Activated B cell treated with CpG ODN at 0.5 μM for 24 hours (primary cell): ENCODE results near the gene MED6. TPM values are rescaled to one million over a fixed set of nuclear protein-coding genes. Genes with fewer than 3 reads are reported as not detected.

Experiments used
- ATAC-seq: fragments of 200-7000 bp; cut with Tn5 transposase; one replicate; pipeline ENCODE4 v1.10.0; 2021; ENCODE audit warnings: low read depth, mild to moderate bottlenecking, moderate library complexity
- CTCF ChIA-PET: fragments of 350-600 bp; sonication (Branson Sonifier 250); formaldehyde crosslinking; loops from one replicate; lab custom pipeline; 2021; ENCODE audit warnings: antibody characterized with exemption; lab: Charles Lee
- POLR2A ChIA-PET: fragments of 350-600 bp; sonication (Branson Sonifier 250); formaldehyde crosslinking; loops from one replicate; lab custom pipeline; 2021; ENCODE audit warnings: antibody characterized with exemption; lab: Charles Lee
- DNase-seq: peaks from one replicate; pipeline ENCODE4 v3.0.0; 2022
- H3K27ac Mint-ChIP-seq: one replicate; pipeline ENCODE4 v1.8.0; 2020; ENCODE audit warnings: mixed read lengths
- H3K27me3 Mint-ChIP-seq: one replicate; pipeline ENCODE4 v1.8.0; 2021; ENCODE audit warnings: mixed read lengths
- H3K36me3 Mint-ChIP-seq: one replicate; pipeline ENCODE4 v1.8.0; 2021; ENCODE audit warnings: low read depth, mixed read lengths
- H3K4me1 Mint-ChIP-seq: one replicate; pipeline ENCODE4 v1.8.0; 2021; ENCODE audit warnings: mixed read lengths
- H3K4me3 Mint-ChIP-seq: one replicate; pipeline ENCODE4 v1.8.0; 2020; ENCODE audit warnings: mild to moderate bottlenecking, mixed read lengths
- H3K9me3 Mint-ChIP-seq: one replicate; pipeline ENCODE4 v1.8.0; 2020; ENCODE audit warnings: mixed read lengths
- CTCF ChIP-seq: fragments of 200-600 bp; IDR thresholded peaks from one replicate; pipeline ENCODE4 v1.8.0; 2022; ENCODE audit warnings: antibody characterized with exemption, mild to moderate bottlenecking
- intact Hi-C: fragments of 100-400 bp; cut with micrococcal nuclease; formaldehyde crosslinking; loops from one replicate; pipeline ENCODE4 v1.15.1; 2024
- total RNA-seq: library from RNA; stranded (reverse); gene quantifications from 2 replicates; pipeline ENCODE4 v1.2.3, GENCODE V29; 2022

Gene MED6
- total RNA-seq, 1 donor from 2014 or later: 50.5 TPM

- ATAC-seq: no peak
- POLR2A ChIA-PET: no interaction called here
- peaks cover 51% of the 10 kb centered on the region for H3K4me1 Mint-ChIP-seq
- H3K4me3 Mint-ChIP-seq: no peak overlapping the region
- peaks cover 23% of the 10 kb centered on the region for H3K36me3 Mint-ChIP-seq
- no peak for TF ChIP-seq CTCF
- H3K27me3 Mint-ChIP-seq: no peaks in the 10 kb centered on the region
- peaks cover 8% of the 10 kb centered on the region for H3K9me3 Mint-ChIP-seq
- CTCF ChIA-PET: no interaction called here
- DNase-seq: no peak
- H3K27ac Mint-ChIP-seq: peak overlapping the region; percentile 25
- intact Hi-C loops: no loop called here
Observed at GRCh38 chr14:70638416-70638815, 38.0 kb upstream of the MED6 start.

GRCh38 chr14:70635971-70636595 is 35.6 kb upstream of the MED6 start:
- Mint-ChIP-seq H3K4me1 (peaks cover 38% of the 10 kb centered on the region), H3K36me3 (peaks cover 12% of the 10 kb centered on the region), H3K9me3 (peaks cover 8% of the 10 kb centered on the region), H3K27ac (peak overlapping the region; percentile 54), H3K27me3 (no peaks in the 10 kb centered on the region), H3K4me3 (no peak overlapping the region)
- ChIA-PET POLR2A (interaction anchor here (0.7 to 1.0 kb wide), 2 partner anchors 18 to 32 kb away, joined by 3 to 4 read pairs; no protein-coding TSS in a partner anchor), CTCF (interaction anchor here (2.0 to 2.6 kb wide), 2 partner anchors 13 to 78 kb away, joined by 6 to 7 read pairs; no protein-coding TSS in a partner anchor)
- DNase-seq: no peak
- intact Hi-C loops: no loop called here
- ATAC-seq: no peak
- no peak for TF ChIP-seq CTCF

GRCh38 chr14:70631948-70632347 is 31.5 kb upstream of the MED6 start:
- Mint-ChIP-seq H3K27ac (no peak overlapping the region), H3K4me3 (no peak overlapping the region), H3K36me3 (peaks cover 27% of the 10 kb centered on the region), H3K4me1 (peaks cover 14% of the 10 kb centered on the region), H3K9me3 (peaks cover 17% of the 10 kb centered on the region), H3K27me3 (no peaks in the 10 kb centered on the region)
- DNase-seq: no peak
- CTCF ChIA-PET: no interaction called here
- ATAC-seq: no peak
- no peak for TF ChIP-seq CTCF
- intact Hi-C loops: no loop called here
- POLR2A ChIA-PET: no interaction called here

- H3K4me3 Mint-ChIP-seq: no peak overlapping the region
- no peak for TF ChIP-seq CTCF
- CTCF ChIA-PET: interaction anchor here (3.3 to 7.9 kb wide), 2 partner anchors 88 to 192 kb away, joined by 29 to 124 read pairs; no protein-coding TSS in a partner anchor
- no peak for ATAC-seq
- H3K27ac Mint-ChIP-seq: peak overlapping the region; percentile 46
- H3K27me3 Mint-ChIP-seq: no peaks in the 10 kb centered on the region
- intact Hi-C loops: no loop called here
- H3K36me3 Mint-ChIP-seq: peaks cover 38% of the 10 kb centered on the region
- POLR2A ChIA-PET: interaction anchor here (0.7 kb wide), 1 partner anchor 849 kb away, joined by 4 read pairs; no protein-coding TSS in a partner anchor
- H3K4me1 Mint-ChIP-seq: peaks cover 19% of the 10 kb centered on the region
- peaks cover 21% of the 10 kb centered on the region for H3K9me3 Mint-ChIP-seq
- no peak for DNase-seq
Observed at GRCh38 chr14:70624972-70625371, 24.5 kb upstream of the MED6 start.

- no peaks in the 10 kb centered on the region for H3K27me3 Mint-ChIP-seq
- peak; percentile 74 for TF ChIP-seq CTCF
- H3K36me3 Mint-ChIP-seq: peaks cover 30% of the 10 kb centered on the region
- CTCF ChIA-PET: interaction anchor here (0.7 to 7.9 kb wide), 12 partner anchors 15 to 350 kb away, joined by 3 to 124 read pairs (median 3); no protein-coding TSS in a partner anchor
- H3K4me1 Mint-ChIP-seq: peaks cover 19% of the 10 kb centered on the region
- peak; percentile 95 for ATAC-seq
- no peak for DNase-seq
- peaks cover 12% of the 10 kb centered on the region for H3K9me3 Mint-ChIP-seq
- intact Hi-C loops: loop anchor here (1.0 kb wide), 5 partner anchors 19 to 350 kb away; partner anchors contain the start of gene TTC9
- H3K4me3 Mint-ChIP-seq: no peak overlapping the region
- POLR2A ChIA-PET: no interaction called here
- H3K27ac Mint-ChIP-seq: no peak overlapping the region
Observed at GRCh38 chr14:70622111-70622712, 21.8 kb upstream of the MED6 start.
